Hindlimb muscle (tissue), 1 donor: ENCODE measurements around the gene EXOSC6. TPM values are rescaled to one million over a fixed set of nuclear protein-coding genes. Genes with fewer than 3 reads are reported as not detected.
"Not testable (repeated sequence)": the region's sequence is repeated elsewhere in the genome, so short reads cannot be mapped to it uniquely, and the experiment has no call there.

Experiments
- DNase-seq: peaks from one replicate; pipeline ENCODE4 v3.0.0-alpha.2; 2013
- polyA plus RNA-seq: library from polyadenylated mRNA; unstranded; fragments of 120-200 nt; gene quantifications from one replicate; pipeline ENCODE4 v1.2.1, GENCODE V29; 2013; ENCODE audit not compliant: insufficient read length

EXOSC6 gene
- 10.2 TPM for polyA plus RNA-seq

GRCh38 chr16:70251629-70252354 is at the start of gene EXOSC6:
TSS of gene EXOSC6 (minus strand) at chr16:70251940. CDS start at chr16:70251900, 40 bp downstream.
- DNase-seq: peak; percentile 93

- no peak for DNase-seq
Observed at GRCh38 chr16:70301121-70301520, 49.4 kb upstream of the EXOSC6 start.

- peak; percentile 84 for DNase-seq
Observed at GRCh38 chr16:70298988-70299938, 47.5 kb upstream of the EXOSC6 start, which contains the start of gene DDX19B. TSS of gene DDX19B (plus strand) at chr16:70299186. CDS start at chr16:70299298, 112 bp downstream.

GRCh38 chr16:70295634-70296033 is 43.9 kb upstream of the EXOSC6 start:
- DNase-seq: no peak

- DNase-seq: no peak
Observed at GRCh38 chr16:70294385-70295025, 42.8 kb upstream of the EXOSC6 start.

- DNase-seq: not testable (repeated sequence)
Observed at GRCh38 chr16:70292148-70292547, 40.4 kb upstream of the EXOSC6 start.

GRCh38 chr16:70290949-70291519 is 39.3 kb upstream of the EXOSC6 start:
- no peak for DNase-seq

GRCh38 chr16:70289229-70290094 is 37.7 kb upstream of the EXOSC6 start, which contains the start of gene AARS1:
TSS of gene AARS1 (minus strand) at chr16:70289506. CDS start at chr16:70282763, 6,743 bp downstream.
- peak; percentile 99 for DNase-seq

- DNase-seq: not testable (repeated sequence)
Observed at GRCh38 chr16:70287304-70287971, 35.7 kb upstream of the EXOSC6 start.

GRCh38 chr16:70276392-70276791 is 24.7 kb upstream of the EXOSC6 start:
- DNase-seq: no peak

- no peak for DNase-seq
Observed at GRCh38 chr16:70271696-70272095, 20.0 kb upstream of the EXOSC6 start.

GRCh38 chr16:70270176-70270575 is 18.4 kb upstream of the EXOSC6 start:
- no peak for DNase-seq

GRCh38 chr16:70269471-70269870 is 17.7 kb upstream of the EXOSC6 start:
- no peak for DNase-seq

GRCh38 chr16:70267922-70268321 is 16.2 kb upstream of the EXOSC6 start:
- not testable (repeated sequence) for DNase-seq

- no peak for DNase-seq
Observed at GRCh38 chr16:70267516-70267915, 15.8 kb upstream of the EXOSC6 start.

- not testable (repeated sequence) for DNase-seq
Observed at GRCh38 chr16:70259903-70260302, 8.2 kb upstream of the EXOSC6 start.

GRCh38 chr16:70258946-70259345 is 7.2 kb upstream of the EXOSC6 start:
- no peak for DNase-seq

- no peak for DNase-seq
Observed at GRCh38 chr16:70258065-70258464, 6.3 kb upstream of the EXOSC6 start.

- no peak for DNase-seq
Observed at GRCh38 chr16:70257391-70257790, 5.7 kb upstream of the EXOSC6 start.

- DNase-seq: no peak
Observed at GRCh38 chr16:70255574-70255973, 3.8 kb upstream of the EXOSC6 start.

- no peak for DNase-seq
Observed at GRCh38 chr16:70254965-70255286, 3.2 kb upstream of the EXOSC6 start.
